GM12872 (cell line): ENCODE measurements around the gene NDP.

ENCODE experiments used
- TF ChIP-seq, protein P1 (sequence below): IDR thresholded peaks from 3 replicates; pipeline ENCODE4 v1.5.1; 2011; ENCODE audit warnings: low read depth, mild to moderate bottlenecking, low read length, moderate library complexity; ENCODE audit not compliant: insufficient read depth

Gene NDP

GRCh38 chrX:43973249-43974099 lies at the start of gene NDP:
TSS of gene NDP (minus strand) at chrX:43973390. CDS start at chrX:43958645, 14,745 bp downstream.
- TF ChIP-seq, protein P1, sequence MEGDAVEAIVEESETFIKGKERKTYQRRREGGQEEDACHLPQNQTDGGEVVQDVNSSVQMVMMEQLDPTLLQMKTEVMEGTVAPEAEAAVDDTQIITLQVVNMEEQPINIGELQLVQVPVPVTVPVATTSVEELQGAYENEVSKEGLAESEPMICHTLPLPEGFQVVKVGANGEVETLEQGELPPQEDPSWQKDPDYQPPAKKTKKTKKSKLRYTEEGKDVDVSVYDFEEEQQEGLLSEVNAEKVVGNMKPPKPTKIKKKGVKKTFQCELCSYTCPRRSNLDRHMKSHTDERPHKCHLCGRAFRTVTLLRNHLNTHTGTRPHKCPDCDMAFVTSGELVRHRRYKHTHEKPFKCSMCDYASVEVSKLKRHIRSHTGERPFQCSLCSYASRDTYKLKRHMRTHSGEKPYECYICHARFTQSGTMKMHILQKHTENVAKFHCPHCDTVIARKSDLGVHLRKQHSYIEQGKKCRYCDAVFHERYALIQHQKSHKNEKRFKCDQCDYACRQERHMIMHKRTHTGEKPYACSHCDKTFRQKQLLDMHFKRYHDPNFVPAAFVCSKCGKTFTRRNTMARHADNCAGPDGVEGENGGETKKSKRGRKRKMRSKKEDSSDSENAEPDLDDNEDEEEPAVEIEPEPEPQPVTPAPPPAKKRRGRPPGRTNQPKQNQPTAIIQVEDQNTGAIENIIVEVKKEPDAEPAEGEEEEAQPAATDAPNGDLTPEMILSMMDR, result no peak

DNA sequence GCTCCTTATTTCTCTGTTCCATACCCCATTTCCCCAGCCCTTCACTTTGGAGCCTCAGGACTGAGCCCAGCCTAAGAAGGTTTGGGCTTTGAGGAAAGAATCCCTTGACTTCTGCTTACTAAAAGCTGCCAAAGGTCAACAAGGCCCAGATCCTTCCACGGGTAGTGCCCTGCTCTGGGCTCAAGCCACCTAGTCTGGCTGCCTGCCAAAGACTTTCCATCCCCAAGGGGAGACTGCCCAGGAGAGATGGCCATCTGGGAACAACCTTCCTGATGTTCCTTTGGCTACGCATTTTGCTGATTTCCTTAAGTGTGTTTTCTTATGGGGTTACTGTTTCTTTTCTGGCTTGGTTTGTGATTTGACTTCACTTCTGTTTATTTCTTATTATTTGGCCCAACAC lies 49.8 kb upstream of the NDP start:
- TF ChIP-seq, protein P1, result no peak

DNA sequence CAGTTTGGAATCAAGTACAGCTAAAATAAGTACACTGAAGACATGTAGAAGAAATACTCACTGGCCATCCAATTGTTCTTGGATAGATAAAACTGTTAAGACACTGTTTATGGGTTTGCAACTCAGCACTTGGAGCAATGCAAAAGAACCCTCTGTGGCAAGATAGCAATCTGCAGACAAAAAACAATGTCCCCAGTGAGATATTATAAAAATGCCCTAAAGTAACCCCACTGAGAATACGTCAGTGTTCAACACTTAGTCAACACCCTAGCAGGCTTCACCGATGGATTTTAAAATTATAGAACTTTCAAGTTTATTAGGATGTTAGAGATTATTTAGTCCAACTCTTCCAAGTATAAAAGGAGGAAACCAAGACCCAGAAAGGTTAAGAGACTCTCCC lies 47.5 kb upstream of the NDP start:
- TF ChIP-seq, protein P1, result no peak

DNA sequence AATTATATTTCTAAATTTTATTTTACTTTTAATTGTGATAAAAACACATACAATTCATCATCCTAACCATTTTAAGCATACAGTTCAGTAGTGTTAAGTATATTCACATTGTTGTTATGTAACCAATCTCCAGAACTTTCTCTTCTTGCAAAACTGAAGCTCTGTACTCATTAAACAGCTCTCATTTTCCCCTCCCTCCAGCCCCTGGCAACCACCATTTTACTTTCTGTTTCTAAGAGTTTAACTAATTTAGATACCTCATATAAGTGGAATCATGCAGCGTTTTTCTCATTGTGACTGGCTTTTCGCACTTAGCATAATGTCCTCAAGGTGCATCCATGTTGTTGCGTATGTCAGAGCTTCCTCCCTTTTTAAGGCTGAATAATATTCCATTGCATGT lies 46.7 kb upstream of the NDP start:
- TF ChIP-seq, protein P1, result no peak

GRCh38 chrX:44017676-44018075 lies 44.5 kb upstream of the NDP start:
- TF ChIP-seq, protein P1, result no peak

DNA sequence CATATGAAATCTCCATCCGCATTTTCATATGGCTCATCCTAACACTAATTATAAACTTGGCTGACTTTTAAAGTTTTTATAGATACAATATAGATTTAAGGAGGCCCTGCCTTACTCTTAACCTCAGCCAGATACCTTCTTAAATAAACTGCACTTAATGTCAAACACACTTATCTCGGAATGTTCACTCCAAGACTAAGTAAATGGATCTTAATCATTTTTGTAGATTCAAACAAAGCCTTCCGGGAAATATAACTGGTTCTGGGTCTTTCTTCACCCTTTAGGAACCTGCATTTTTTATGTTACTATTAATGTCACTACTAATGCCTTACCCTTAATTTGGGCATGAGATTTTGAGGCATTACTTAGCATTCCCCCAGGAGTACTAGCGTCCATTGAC lies 43.7 kb upstream of the NDP start:
- TF ChIP-seq, protein P1, result no peak

- TF ChIP-seq, protein P1, result no peak
Measured at GRCh38 chrX:44012484-44013096, 39.4 kb upstream of the NDP start.
